GM21423 (cell line): ENCODE measurements around the gene CARS1.

Experiments
- ATAC-seq: cut with Tn5 transposase; IDR thresholded peaks from one replicate; pipeline ENCODE4 v1.9.1; 2021; ENCODE audit warnings: mild to moderate bottlenecking, moderate library complexity; ENCODE audit not compliant: unreplicated experiment

CARS1 gene

GRCh38 chr11:3057069-3057963, at the start of gene CARS1:
TSS of gene CARS1 (minus strand) at chr11:3057423. CDS start at chr11:3057367, 56 bp downstream.
- ATAC-seq, result peak; percentile 96

- ATAC-seq, result no peak
These were observed 48.8 kb upstream of the CARS1 start for GRCh38 chr11:3105791-3106735.

GRCh38 chr11:3104961-3105790, 48.0 kb upstream of the CARS1 start:
- no peak for ATAC-seq

- ATAC-seq, result no peak
These were observed 47.0 kb upstream of the CARS1 start for GRCh38 chr11:3104051-3104714.

GRCh38 chr11:3103076-3103475, 45.9 kb upstream of the CARS1 start:
- ATAC-seq, result no peak

GRCh38 chr11:3102641-3102921, 45.4 kb upstream of the CARS1 start:
- ATAC-seq, result no peak

GRCh38 chr11:3101921-3102640, 44.9 kb upstream of the CARS1 start:
- no peak for ATAC-seq

- ATAC-seq, result no peak
These were observed 42.0 kb upstream of the CARS1 start for GRCh38 chr11:3099178-3099577.

- ATAC-seq, result no peak
These were observed 39.8 kb upstream of the CARS1 start for GRCh38 chr11:3096909-3097530.

- ATAC-seq, result no peak
These were observed 38.6 kb upstream of the CARS1 start for GRCh38 chr11:3095712-3096361.

GRCh38 chr11:3094223-3094824, 37.1 kb upstream of the CARS1 start:
- no peak for ATAC-seq

- ATAC-seq, result no peak
These were observed 36.3 kb upstream of the CARS1 start for GRCh38 chr11:3093281-3094191.

- no peak for ATAC-seq
These were observed 35.4 kb upstream of the CARS1 start for GRCh38 chr11:3092603-3093141.

- peak; percentile 72 for ATAC-seq
These were observed 34.8 kb upstream of the CARS1 start for GRCh38 chr11:3091846-3092602.

- ATAC-seq, result no peak
These were observed 34.0 kb upstream of the CARS1 start for GRCh38 chr11:3091081-3091845.
